SK-N-SH treated with all-trans-retinoic acid at 6 μM for 48 hours (cell line): ENCODE results near the gene MINDY4B.

Experiments
- ARNTL ChIP-seq: fragments of 450-650 bp; formaldehyde crosslinking; IDR thresholded peaks from 2 replicates; pipeline ENCODE4 v1.5.0; 2020; ENCODE audit warnings: low read depth, mild to moderate bottlenecking, moderate library complexity, borderline replicate concordance
- ZNF8 ChIP-seq: fragments of 450-650 bp; formaldehyde crosslinking; IDR thresholded peaks from 2 replicates; pipeline ENCODE4 v1.5.0; 2020; ENCODE audit warnings: mild to moderate bottlenecking, moderate library complexity
- TF ChIP-seq, protein P1 (sequence below): fragments of 250-450 bp; sonication (Bioruptor Pico); IDR thresholded peaks from 2 replicates; pipeline ENCODE4 v1.8.0; 2020; ENCODE audit warnings: mild to moderate bottlenecking, moderate library complexity, borderline replicate concordance

DNA sequence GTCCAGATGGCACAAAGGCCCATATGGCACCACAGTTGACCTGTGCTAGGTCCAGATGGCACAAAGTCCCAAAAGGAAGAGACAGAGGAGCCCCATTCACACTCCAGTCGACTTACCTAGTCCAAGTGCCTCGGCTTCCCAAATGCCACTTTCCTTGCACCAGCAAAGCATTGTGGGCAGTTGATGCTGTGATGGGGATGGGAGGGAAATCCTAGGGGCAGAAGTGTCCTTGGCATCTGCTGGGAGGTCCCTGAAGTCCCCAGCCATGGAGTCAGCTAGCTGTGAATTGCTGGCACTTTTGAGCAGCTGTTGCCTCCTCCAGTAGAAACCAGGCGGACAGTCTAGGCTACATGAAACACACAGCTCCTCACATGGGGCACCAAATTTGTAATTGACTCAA is 82.0 kb downstream of the MINDY4B start:
- no peak for TF ChIP-seq ZNF8 (CRISPR knock-in tag)
- TF ChIP-seq, protein P1, sequence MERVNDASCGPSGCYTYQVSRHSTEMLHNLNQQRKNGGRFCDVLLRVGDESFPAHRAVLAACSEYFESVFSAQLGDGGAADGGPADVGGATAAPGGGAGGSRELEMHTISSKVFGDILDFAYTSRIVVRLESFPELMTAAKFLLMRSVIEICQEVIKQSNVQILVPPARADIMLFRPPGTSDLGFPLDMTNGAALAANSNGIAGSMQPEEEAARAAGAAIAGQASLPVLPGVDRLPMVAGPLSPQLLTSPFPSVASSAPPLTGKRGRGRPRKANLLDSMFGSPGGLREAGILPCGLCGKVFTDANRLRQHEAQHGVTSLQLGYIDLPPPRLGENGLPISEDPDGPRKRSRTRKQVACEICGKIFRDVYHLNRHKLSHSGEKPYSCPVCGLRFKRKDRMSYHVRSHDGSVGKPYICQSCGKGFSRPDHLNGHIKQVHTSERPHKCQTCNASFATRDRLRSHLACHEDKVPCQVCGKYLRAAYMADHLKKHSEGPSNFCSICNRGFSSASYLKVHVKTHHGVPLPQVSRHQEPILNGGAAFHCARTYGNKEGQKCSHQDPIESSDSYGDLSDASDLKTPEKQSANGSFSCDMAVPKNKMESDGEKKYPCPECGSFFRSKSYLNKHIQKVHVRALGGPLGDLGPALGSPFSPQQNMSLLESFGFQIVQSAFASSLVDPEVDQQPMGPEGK (CRISPR knock-in tag), result no peak
- no peak for TF ChIP-seq ARNTL (CRISPR knock-in tag)
